Measurements from ENCODE around the gene PLXDC2.
A peak's percentile ranks its signal among the peaks of the same experiment; 100 is the strongest.

PLXDC2 gene

DNA sequence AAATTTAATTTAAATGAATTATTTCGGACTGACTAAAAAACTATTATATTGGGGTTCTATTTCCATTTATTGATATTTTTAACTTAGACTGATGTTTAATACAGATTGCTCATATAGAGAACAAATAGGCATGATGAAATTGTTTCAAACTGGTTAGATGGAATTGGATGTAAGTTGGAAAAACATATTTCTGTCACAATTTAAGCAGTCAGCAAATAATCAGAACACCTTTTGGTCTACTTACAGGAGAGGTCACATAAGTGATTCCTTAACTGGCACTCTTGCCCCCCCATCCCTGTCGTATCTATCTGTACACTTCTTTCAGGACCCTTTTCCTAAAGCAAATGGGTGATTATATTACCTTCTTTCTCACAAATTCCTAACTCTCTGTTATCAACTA lies 138.4 kb downstream of the PLXDC2 start:
- no peak for DNase-seq (ENCODE audit: low spot score)
- TF ChIP-seq, protein P1, sequence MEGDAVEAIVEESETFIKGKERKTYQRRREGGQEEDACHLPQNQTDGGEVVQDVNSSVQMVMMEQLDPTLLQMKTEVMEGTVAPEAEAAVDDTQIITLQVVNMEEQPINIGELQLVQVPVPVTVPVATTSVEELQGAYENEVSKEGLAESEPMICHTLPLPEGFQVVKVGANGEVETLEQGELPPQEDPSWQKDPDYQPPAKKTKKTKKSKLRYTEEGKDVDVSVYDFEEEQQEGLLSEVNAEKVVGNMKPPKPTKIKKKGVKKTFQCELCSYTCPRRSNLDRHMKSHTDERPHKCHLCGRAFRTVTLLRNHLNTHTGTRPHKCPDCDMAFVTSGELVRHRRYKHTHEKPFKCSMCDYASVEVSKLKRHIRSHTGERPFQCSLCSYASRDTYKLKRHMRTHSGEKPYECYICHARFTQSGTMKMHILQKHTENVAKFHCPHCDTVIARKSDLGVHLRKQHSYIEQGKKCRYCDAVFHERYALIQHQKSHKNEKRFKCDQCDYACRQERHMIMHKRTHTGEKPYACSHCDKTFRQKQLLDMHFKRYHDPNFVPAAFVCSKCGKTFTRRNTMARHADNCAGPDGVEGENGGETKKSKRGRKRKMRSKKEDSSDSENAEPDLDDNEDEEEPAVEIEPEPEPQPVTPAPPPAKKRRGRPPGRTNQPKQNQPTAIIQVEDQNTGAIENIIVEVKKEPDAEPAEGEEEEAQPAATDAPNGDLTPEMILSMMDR (IDR thresholded peaks at IDR 0.05; ENCODE audit: extremely low read depth, missing control alignments) = no peak

DNA sequence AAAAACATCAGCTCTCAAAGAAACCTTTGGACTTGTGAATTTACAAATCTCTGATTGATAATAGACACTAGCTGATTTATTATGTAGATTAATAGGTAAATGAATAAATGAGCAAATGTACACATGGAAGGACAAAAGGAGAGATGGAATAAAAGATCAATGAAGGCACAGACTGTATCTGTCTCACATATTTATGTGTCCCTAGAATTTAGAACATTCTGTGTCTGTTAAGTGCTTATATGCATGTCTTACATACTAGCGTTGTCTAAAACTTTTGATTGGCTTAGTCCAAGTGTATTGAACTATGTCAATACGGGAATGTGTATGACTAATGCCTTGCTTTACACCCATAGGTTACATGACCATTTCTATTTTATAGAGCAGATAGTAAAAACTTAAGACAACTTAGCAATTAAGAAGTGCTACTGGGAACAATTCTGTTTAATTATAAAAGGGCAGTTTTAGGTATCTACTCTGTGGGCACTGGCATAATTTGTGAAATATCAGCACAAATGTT lies 140.3 kb downstream of the PLXDC2 start:
- no peak for DNase-seq (ENCODE audit: low spot score)
- TF ChIP-seq, protein P1 (IDR thresholded peaks at IDR 0.05; ENCODE audit: extremely low read depth, missing control alignments) = no peak

DNA sequence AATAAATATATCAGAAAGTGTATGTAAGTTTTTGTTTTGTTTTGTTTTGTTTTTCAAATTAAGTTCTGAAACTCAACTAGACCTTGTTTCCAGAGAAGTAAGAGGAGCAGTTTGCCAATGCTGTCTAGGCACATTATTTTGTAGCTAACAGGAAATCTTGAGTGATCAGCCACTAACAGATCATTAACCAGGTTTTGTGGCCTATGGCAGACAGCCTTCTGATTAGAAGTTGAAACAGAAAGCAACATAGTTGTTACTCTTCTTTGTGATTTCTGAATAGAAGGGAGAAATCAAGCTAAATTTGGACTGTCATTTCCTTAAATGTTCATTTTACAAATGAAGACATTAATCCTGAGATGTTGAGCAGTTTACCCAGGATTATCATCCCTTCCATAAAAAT lies 142.6 kb downstream of the PLXDC2 start:
- TF ChIP-seq, protein P1 (IDR thresholded peaks at IDR 0.05; ENCODE audit: extremely low read depth, missing control alignments) = no peak
- peak; percentile 20 for DNase-seq (ENCODE audit: low spot score)

DNA sequence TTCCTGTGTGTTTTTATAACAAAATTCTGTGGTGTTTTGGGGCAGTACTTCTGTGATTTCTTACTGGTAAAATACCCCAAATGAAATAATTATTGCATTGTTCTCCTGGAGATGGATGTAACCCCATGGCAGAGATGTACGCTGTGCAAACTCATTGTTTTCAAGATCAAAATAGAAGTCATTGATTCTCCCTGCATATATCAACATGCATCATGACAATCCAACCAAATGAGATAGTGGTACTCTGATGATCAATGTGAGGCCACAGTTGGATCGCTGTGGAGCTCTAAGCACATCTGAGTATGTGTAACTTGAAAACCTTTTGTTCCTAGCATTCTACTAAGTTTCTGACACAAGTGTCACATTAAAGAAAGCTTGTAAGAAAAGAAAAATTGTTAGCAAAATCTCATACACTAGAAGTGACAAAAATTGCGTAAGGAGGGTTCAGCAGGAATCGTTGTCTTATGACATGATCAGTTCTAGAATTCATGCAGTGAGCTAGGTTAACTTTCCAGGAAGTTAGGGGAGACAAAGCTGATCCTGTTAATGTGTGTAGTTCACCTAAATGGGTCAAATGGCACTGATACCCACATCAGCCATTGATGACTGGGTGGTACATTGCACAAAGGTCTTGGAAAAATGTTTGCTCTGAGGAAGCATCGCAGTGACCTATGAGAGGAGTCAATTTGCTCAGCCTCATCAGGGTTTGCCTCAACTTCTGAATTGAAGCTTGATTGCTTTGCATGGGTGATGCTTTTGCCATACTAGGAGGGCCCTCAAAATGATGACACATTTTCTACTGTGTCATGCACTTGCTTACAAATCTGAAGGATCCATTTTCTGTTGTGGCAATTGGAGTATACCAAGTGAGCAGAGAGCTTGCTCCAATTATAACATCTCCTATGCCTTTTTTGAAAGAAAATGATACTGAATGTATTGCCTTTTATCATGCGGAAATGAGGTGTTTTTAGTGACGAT lies 145.1 kb downstream of the PLXDC2 start:
- TF ChIP-seq, protein P1 (IDR thresholded peaks at IDR 0.05; ENCODE audit: extremely low read depth, missing control alignments) = no peak
- DNase-seq (ENCODE audit: low spot score) = no peak

DNA sequence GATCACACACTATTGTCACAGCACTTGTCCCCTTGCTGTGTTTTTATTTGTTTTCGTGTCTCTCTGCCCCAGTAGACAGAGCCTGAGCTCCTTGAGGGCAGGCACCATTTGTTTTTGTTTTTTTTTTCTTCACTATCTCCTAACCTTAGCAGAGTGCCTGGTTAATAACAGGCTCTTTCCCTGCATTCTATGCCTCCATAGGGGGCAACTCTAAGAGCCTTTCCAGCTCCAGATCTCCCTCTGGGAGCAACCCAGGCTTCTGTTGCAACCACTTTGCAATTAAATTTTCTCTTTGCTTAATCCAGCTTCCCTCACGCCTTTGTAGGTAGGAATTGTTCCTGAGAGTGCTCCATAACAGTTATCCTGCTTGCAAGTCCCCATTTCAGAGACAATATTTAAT lies 148.4 kb downstream of the PLXDC2 start:
- TF ChIP-seq, protein P1 (IDR thresholded peaks at IDR 0.05; ENCODE audit: extremely low read depth, missing control alignments) = no peak
- DNase-seq (ENCODE audit: low spot score) = no peak

DNA sequence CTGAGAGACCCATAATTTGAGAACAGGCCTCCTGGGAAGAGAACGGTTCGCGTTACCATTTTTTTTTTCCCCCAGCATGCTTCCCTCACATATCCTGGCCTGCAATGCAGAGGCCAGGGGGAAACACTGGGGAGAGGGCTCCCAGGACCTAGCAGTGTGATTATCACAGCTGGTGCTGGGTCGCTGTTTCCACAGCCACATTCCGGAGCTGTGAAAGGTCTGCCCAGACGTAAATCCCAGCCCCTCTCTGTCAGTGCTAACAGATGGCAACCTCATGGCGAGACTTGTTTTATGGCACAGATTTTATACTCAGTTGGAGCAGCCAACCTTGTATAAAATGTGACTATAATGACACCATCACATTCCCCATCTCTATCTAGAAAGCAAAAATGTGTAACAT lies 150.5 kb downstream of the PLXDC2 start:
- TF ChIP-seq, protein P1 (IDR thresholded peaks at IDR 0.05; ENCODE audit: extremely low read depth, missing control alignments) = no peak
- no peak for DNase-seq (ENCODE audit: low spot score)

DNA sequence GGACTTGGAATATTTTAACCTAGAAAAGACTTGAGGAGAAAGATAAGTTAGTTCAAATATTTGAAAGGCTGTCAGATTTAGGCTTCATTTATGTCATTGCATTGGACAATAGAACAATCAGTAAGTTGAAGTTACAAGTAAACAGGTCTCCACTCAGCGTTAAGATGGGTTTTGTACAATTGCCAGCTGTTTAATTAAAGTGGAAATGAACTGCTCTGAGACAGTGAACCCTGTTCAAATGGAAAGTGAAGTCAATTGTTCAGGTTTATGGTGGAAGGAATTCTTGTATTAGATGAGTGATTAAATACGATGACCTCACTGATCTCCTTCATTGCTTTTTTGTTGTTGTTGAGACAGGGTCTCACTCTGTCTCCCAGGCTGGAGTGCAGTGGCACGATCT lies 151.7 kb downstream of the PLXDC2 start:
- no peak for DNase-seq (ENCODE audit: low spot score)
- TF ChIP-seq, protein P1 (IDR thresholded peaks at IDR 0.05; ENCODE audit: extremely low read depth, missing control alignments) = no peak
